ENCODE results near the gene PUS10. TPM values are rescaled to one million over a fixed set of nuclear protein-coding genes. Genes with fewer than 3 reads are reported as not detected.

PUS10 gene
- total and polyA plus RNA-seq, 5 donors from 2014 or later, result 4.5 to 7.1 (median 5.5) TPM

DNA sequence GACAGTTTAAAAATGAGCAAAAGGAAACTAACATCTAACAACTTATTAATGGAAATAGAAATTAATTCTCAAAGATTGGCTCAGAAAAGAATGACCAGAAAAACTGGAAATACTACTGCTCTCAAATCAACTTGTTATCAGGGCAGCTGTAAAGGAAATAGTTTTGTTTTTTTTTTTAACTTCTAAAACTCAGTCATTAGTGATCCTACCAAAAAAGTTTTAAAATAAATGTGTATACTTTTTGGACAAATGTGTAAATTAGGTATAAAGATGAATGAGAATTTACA is 52.6 kb downstream of the PUS10 start:
- H3K27ac ChIP-seq (ENCODE audit: insufficient read depth, low read length, poor library complexity, severe bottlenecking), result peak overlapping the region; percentile 58
- no peaks in the 10 kb centered on the region for H3K27me3 ChIP-seq (ENCODE audit: control insufficient read depth, insufficient read depth, low read length)
- Mint-ChIP-seq H3K4me1 (peaks cover 27 to 56% (median 39%) of the 10 kb centered on the region in 4 donors), H3K27ac (peak overlapping the region; percentile 57 to 93 (median 83)), H3K9me3 (no peaks in the 10 kb centered on the region), H3K27me3 (no peaks in the 10 kb centered on the region), H3K4me3 (peak overlapping the region; percentile 28 to 65 (median 61)), H3K36me3 (peaks cover 2% of the 10 kb centered on the region)
- DNase-seq, result no peak
- H3K4me1 ChIP-seq (ENCODE audit: control insufficient read depth, insufficient read depth, low read length, poor library complexity, severe bottlenecking), result peaks cover 35% of the 10 kb centered on the region
- no peaks in the 10 kb centered on the region for H3K36me3 ChIP-seq (ENCODE audit: control insufficient read depth, insufficient read depth, low read length)
- no peaks in the 10 kb centered on the region for H3K9me3 ChIP-seq (ENCODE audit: control insufficient read depth in 2 of 2, low read length in 2 of 2)
- no peak for ATAC-seq (ENCODE audit: low read depth in 2 of 2)
- peak overlapping the region; percentile 67 for H3K4me3 ChIP-seq (ENCODE audit: low read depth, low read length)

DNA sequence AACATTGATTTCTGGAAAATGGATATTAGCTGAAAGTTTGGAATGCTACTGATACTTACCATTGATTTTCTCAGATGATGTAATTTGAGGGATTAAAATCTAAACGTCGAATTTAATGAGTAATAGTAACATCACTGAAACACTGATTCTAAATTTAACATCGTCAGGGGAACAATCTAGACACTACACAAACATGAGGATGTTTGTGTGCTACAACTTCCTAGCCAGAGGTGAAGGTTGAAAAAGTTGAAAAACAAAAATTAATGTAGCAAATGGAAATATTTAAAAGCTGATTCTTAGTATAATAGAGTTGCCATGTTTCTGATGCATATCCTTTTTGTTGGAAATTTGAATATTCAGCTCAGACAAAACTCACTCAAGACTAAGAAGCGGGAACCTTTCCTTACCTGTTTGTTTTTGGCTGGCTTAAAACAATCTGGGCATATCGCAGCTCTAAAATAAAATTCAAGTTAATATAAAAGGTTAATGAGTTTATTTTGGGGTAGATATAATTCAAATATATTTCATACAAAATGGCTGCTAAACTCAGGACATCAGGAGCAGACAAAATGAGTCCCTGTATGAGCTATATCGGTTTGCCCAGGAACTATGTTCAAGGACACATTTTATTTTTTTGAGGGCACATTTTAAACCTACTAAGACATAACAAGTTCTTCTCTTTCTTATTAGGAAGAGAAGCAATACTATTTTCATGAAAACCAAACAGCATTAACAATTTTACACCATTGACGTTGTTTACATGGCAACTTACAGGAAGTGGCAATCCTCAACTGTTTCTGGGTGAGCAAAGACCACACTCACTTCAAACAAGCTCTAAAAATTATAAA is 53.2 kb downstream of the PUS10 start:
- Histone ChIP-seq H3K27ac (ENCODE audit: insufficient read depth, low read length, poor library complexity, severe bottlenecking) (peak overlapping the region; percentile 58), H3K27me3 (ENCODE audit: control insufficient read depth, insufficient read depth, low read length) (no peaks in the 10 kb centered on the region), H3K36me3 (ENCODE audit: control insufficient read depth, insufficient read depth, low read length) (no peaks in the 10 kb centered on the region), H3K9me3 (ENCODE audit: control insufficient read depth in 2 of 2, low read length in 2 of 2) (no peaks in the 10 kb centered on the region), H3K4me1 (ENCODE audit: control insufficient read depth, insufficient read depth, low read length, poor library complexity, severe bottlenecking) (peaks cover 35% of the 10 kb centered on the region), H3K4me3 (ENCODE audit: low read depth, low read length) (peak overlapping the region; percentile 67)
- Mint-ChIP-seq H3K27ac (peak overlapping the region; percentile 75 to 93 (median 84)), H3K4me1 (peaks cover 27 to 56% (median 39%) of the 10 kb centered on the region in 4 donors), H3K36me3 (peaks cover 2% of the 10 kb centered on the region), H3K9me3 (no peaks in the 10 kb centered on the region), H3K4me3 (peak overlapping the region; percentile 38 to 65 (median 61)), H3K27me3 (no peaks in the 10 kb centered on the region)
- ATAC-seq (ENCODE audit: low read depth in 2 of 2) (peak; percentile 63 to 75), DNase-seq (peak in 2 of 3 donors; percentile 59 to 79)

DNA sequence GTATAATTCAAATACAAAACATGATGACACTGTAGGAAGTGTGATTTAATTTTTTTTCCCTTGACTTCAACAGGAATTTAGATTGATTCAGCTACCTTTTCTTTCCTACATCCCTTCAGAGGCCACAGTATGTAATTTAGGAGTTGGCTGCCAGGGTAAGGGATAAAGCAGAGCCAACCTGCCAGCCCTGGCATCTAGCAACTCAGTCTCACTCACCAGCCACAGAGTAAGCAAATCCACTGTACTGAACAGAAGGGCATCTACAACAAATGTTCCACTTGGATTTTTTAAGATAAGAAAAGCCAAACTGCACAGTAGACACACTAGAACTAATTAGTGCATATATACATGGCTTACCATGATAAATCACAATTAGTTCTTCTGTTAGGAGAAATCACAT is 54.9 kb downstream of the PUS10 start:
- H3K4me3 ChIP-seq (ENCODE audit: low read depth, low read length), result no peak overlapping the region
- no peak for DNase-seq
- peaks cover 35% of the 10 kb centered on the region for H3K4me1 ChIP-seq (ENCODE audit: control insufficient read depth, insufficient read depth, low read length, poor library complexity, severe bottlenecking)
- H3K27ac ChIP-seq (ENCODE audit: insufficient read depth, low read length, poor library complexity, severe bottlenecking), result no peak overlapping the region
- ATAC-seq (ENCODE audit: low read depth in 2 of 2), result no peak
- Mint-ChIP-seq H3K27ac (peak overlapping the region in 2 of 3 donors; percentile 20 to 47), H3K27me3 (no peaks in the 10 kb centered on the region), H3K4me1 (peaks cover 27 to 52% (median 39%) of the 10 kb centered on the region in 4 donors), H3K4me3 (no peak overlapping the region), H3K36me3 (peaks cover 2% of the 10 kb centered on the region), H3K9me3 (no peaks in the 10 kb centered on the region)
- H3K9me3 ChIP-seq (ENCODE audit: control insufficient read depth in 2 of 2, low read length in 2 of 2), result no peaks in the 10 kb centered on the region
- H3K27me3 ChIP-seq (ENCODE audit: control insufficient read depth, insufficient read depth, low read length), result no peaks in the 10 kb centered on the region
- H3K36me3 ChIP-seq (ENCODE audit: control insufficient read depth, insufficient read depth, low read length), result no peaks in the 10 kb centered on the region

- ATAC-seq (ENCODE audit: low read depth in 2 of 2), result no peak
- H3K27me3 ChIP-seq (ENCODE audit: control insufficient read depth, insufficient read depth, low read length), result no peaks in the 10 kb centered on the region
- no peaks in the 10 kb centered on the region for H3K36me3 ChIP-seq (ENCODE audit: control insufficient read depth, insufficient read depth, low read length)
- H3K4me1 ChIP-seq (ENCODE audit: control insufficient read depth, insufficient read depth, low read length, poor library complexity, severe bottlenecking), result peaks cover 35% of the 10 kb centered on the region
- Mint-ChIP-seq H3K27me3 (no peaks in the 10 kb centered on the region), H3K4me1 (peaks cover 28 to 45% (median 37%) of the 10 kb centered on the region in 4 donors), H3K4me3 (no peak overlapping the region), H3K36me3 (peaks cover 2% of the 10 kb centered on the region), H3K9me3 (no peaks in the 10 kb centered on the region), H3K27ac (no peak overlapping the region)
- H3K4me3 ChIP-seq (ENCODE audit: low read depth, low read length), result no peak overlapping the region
- no peaks in the 10 kb centered on the region for H3K9me3 ChIP-seq (ENCODE audit: control insufficient read depth in 2 of 2, low read length in 2 of 2)
- no peak for DNase-seq
- no peak overlapping the region for H3K27ac ChIP-seq (ENCODE audit: insufficient read depth, low read length, poor library complexity, severe bottlenecking)
These were observed 55.5 kb downstream of the PUS10 start for GRCh38 chr2:60962528-60962927.

DNA sequence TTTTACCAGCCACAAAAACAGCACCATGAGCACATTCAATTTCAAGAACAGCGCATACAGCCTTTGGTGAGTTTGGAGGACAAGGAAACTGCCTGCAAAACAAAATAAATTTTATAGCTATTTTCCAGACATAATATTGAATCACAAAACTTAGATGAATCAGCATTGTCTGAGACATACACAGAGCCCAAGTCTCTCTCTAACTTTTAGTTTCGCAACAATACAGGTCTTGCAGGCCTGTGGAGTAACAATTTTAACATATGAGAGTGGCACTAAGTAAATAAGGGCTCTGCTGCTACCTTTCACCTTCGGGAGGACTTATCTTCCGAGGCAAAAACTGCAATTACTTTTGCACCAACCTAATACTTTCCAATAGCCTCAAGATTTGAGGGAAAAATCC is 56.6 kb downstream of the PUS10 start:
- no peaks in the 10 kb centered on the region for H3K27me3 Mint-ChIP-seq
- peaks cover 26 to 35% (median 31%) of the 10 kb centered on the region in 4 donors for H3K4me1 Mint-ChIP-seq
- Histone ChIP-seq H3K36me3 (ENCODE audit: control insufficient read depth, insufficient read depth, low read length) (no peaks in the 10 kb centered on the region), H3K4me1 (ENCODE audit: control insufficient read depth, insufficient read depth, low read length, poor library complexity, severe bottlenecking) (peaks cover 28% of the 10 kb centered on the region), H3K27me3 (ENCODE audit: control insufficient read depth, insufficient read depth, low read length) (no peaks in the 10 kb centered on the region), H3K27ac (ENCODE audit: insufficient read depth, low read length, poor library complexity, severe bottlenecking) (no peak overlapping the region), H3K9me3 (ENCODE audit: control insufficient read depth in 2 of 2, low read length in 2 of 2) (no peaks in the 10 kb centered on the region), H3K4me3 (ENCODE audit: low read depth, low read length) (no peak overlapping the region)
- peaks cover 6% of the 10 kb centered on the region for H3K36me3 Mint-ChIP-seq
- DNase-seq (no peak), ATAC-seq (ENCODE audit: low read depth in 2 of 2) (no peak)
- no peak overlapping the region for H3K4me3 Mint-ChIP-seq
- no peaks in the 10 kb centered on the region for H3K9me3 Mint-ChIP-seq
- no peak overlapping the region for H3K27ac Mint-ChIP-seq

DNA sequence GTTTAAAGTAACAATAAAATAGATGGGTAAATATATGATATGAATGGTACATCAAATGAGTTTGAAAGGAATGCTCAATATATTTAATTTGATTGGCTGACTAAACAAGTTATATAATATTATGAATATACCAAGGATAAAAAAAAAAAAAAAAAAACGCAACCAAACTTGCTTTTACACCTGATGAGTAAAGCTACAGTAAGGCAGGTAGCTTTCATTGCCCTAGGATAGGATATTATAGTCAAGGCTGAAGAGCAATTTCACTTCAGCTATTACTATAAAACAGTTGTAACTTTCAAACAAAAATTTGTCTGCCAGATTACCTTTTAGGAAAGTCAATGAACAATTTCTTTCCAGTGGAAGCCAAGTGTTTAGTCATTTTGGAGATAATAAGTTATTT is 57.3 kb downstream of the PUS10 start:
- no peak for ATAC-seq (ENCODE audit: low read depth in 2 of 2)
- H3K4me1 Mint-ChIP-seq, result peaks cover 21 to 29% (median 27%) of the 10 kb centered on the region in 4 donors
- H3K4me3 ChIP-seq (ENCODE audit: low read depth, low read length), result no peak overlapping the region
- no peaks in the 10 kb centered on the region for H3K27me3 ChIP-seq (ENCODE audit: control insufficient read depth, insufficient read depth, low read length)
- H3K4me1 ChIP-seq (ENCODE audit: control insufficient read depth, insufficient read depth, low read length, poor library complexity, severe bottlenecking), result peaks cover 20% of the 10 kb centered on the region
- H3K36me3 ChIP-seq (ENCODE audit: control insufficient read depth, insufficient read depth, low read length), result no peaks in the 10 kb centered on the region
- no peak for DNase-seq
- no peak overlapping the region for H3K27ac ChIP-seq (ENCODE audit: insufficient read depth, low read length, poor library complexity, severe bottlenecking)
- H3K36me3 Mint-ChIP-seq, result peaks cover 6% of the 10 kb centered on the region
- H3K27me3 Mint-ChIP-seq, result no peaks in the 10 kb centered on the region
- H3K4me3 Mint-ChIP-seq, result no peak overlapping the region
- no peaks in the 10 kb centered on the region for H3K9me3 ChIP-seq (ENCODE audit: control insufficient read depth in 2 of 2, low read length in 2 of 2)
- no peaks in the 10 kb centered on the region for H3K9me3 Mint-ChIP-seq
- no peak overlapping the region for H3K27ac Mint-ChIP-seq

DNA sequence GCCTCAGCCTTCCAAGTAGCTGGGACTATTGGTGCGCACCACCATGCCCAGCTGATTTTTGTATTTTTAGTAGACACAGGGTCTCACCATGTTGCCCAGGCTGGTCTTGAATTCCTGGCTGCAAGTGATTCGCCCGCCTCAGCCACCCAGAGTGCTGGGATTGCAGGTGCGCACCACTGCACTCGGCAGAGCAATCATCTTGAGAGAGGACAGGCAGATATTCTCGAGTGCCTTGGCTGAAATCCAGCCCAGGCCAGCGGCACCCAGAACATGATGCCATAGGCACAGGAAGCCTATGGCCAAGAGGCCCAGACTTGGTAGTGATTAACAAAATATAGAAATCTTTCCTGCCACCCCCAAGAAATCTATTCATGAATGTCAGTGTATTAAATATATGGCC is 58.6 kb downstream of the PUS10 start:
- Mint-ChIP-seq H3K27ac (no peak overlapping the region), H3K27me3 (no peaks in the 10 kb centered on the region), H3K36me3 (peaks cover 6% of the 10 kb centered on the region), H3K4me3 (no peak overlapping the region), H3K9me3 (no peaks in the 10 kb centered on the region), H3K4me1 (peaks cover 9 to 20% (median 17%) of the 10 kb centered on the region in 4 donors)
- Histone ChIP-seq H3K27me3 (ENCODE audit: control insufficient read depth, insufficient read depth, low read length) (no peaks in the 10 kb centered on the region), H3K4me1 (ENCODE audit: control insufficient read depth, insufficient read depth, low read length, poor library complexity, severe bottlenecking) (peaks cover 8% of the 10 kb centered on the region), H3K27ac (ENCODE audit: insufficient read depth, low read length, poor library complexity, severe bottlenecking) (no peak overlapping the region), H3K36me3 (ENCODE audit: control insufficient read depth, insufficient read depth, low read length) (no peaks in the 10 kb centered on the region), H3K4me3 (ENCODE audit: low read depth, low read length) (no peak overlapping the region), H3K9me3 (ENCODE audit: control insufficient read depth in 2 of 2, low read length in 2 of 2) (no peaks in the 10 kb centered on the region)
- no peak for ATAC-seq (ENCODE audit: low read depth in 2 of 2)
- DNase-seq, result no peak

- Histone ChIP-seq H3K4me3 (ENCODE audit: low read depth, low read length) (no peak overlapping the region), H3K9me3 (ENCODE audit: control insufficient read depth in 2 of 2, low read length in 2 of 2) (no peaks in the 10 kb centered on the region), H3K27ac (ENCODE audit: insufficient read depth, low read length, poor library complexity, severe bottlenecking) (no peak overlapping the region), H3K36me3 (ENCODE audit: control insufficient read depth, insufficient read depth, low read length) (peaks cover 4% of the 10 kb centered on the region), H3K4me1 (ENCODE audit: control insufficient read depth, insufficient read depth, low read length, poor library complexity, severe bottlenecking) (peaks cover 1% of the 10 kb centered on the region), H3K27me3 (ENCODE audit: control insufficient read depth, insufficient read depth, low read length) (no peaks in the 10 kb centered on the region)
- no peak for ATAC-seq (ENCODE audit: low read depth in 2 of 2)
- H3K27ac Mint-ChIP-seq, result no peak overlapping the region
- no peaks in the 10 kb centered on the region for H3K27me3 Mint-ChIP-seq
- DNase-seq, result no peak
- H3K9me3 Mint-ChIP-seq, result no peaks in the 10 kb centered on the region
- H3K36me3 Mint-ChIP-seq, result peaks cover 11% of the 10 kb centered on the region
- H3K4me1 Mint-ChIP-seq, result peaks cover 4 to 14% (median 10%) of the 10 kb centered on the region in 4 donors
- no peak overlapping the region for H3K4me3 Mint-ChIP-seq
These were observed 59.3 kb downstream of the PUS10 start for GRCh38 chr2:60958800-60959199.
